H1 (cell line): ENCODE measurements around the gene KHSRP.

Source experiments
- CHD2 ChIP-seq: IDR thresholded peaks from 2 replicates; pipeline ENCODE4 v1.6.1; 2012; ENCODE audit warnings: low read length, improper control_type of control experiment
- CTCF ChIP-seq, 3 experiments: IDR thresholded peaks; 1 replicate in 2 of 3; 2 replicates in 1 of 3; pipeline versions ENCODE4 v1.5.1 to v1.6.1; 2011; ENCODE audit warnings: low read length in 3 of 3, mild to moderate bottlenecking in 3 of 3, inconsistent platforms in 2 of 3, low read depth in 1 of 3, moderate library complexity in 1 of 3; ENCODE audit not compliant: insufficient read depth in 1 of 3; ENCODE audit errors: control extremely low read depth in 1 of 3
- EP300 ChIP-seq, 2 experiments: IDR thresholded peaks; 1 replicate in 1 of 2; 2 replicates in 1 of 2; pipeline ENCODE4 v1.6.1; 2011 to 2012; ENCODE audit warnings: low read depth in 2 of 2, low read length in 2 of 2, mild to moderate bottlenecking in 2 of 2, borderline replicate concordance in 1 of 2, inconsistent platforms in 1 of 2, moderate library complexity in 1 of 2
- FOSL1 ChIP-seq: IDR thresholded peaks from 2 replicates; pipeline ENCODE4 v1.6.1; 2011; ENCODE audit warnings: mild to moderate bottlenecking, low read depth, low read length, moderate library complexity; ENCODE audit not compliant: insufficient read depth
- HDAC2 ChIP-seq, 2 experiments: fragments of 300-600 bp in 1 of 2; sonication (generic) in 1 of 2; IDR thresholded peaks; 2 replicates each; pipeline ENCODE4 v1.6.1; 2011 to 2012; ENCODE audit warnings: low read depth in 2 of 2, low read length in 2 of 2, mild to moderate bottlenecking in 2 of 2, moderate library complexity in 2 of 2, borderline replicate concordance in 1 of 2, inconsistent platforms in 1 of 2
- HDAC6 ChIP-seq: IDR thresholded peaks from one replicate; pipeline ENCODE4 v1.7.1; 2012; ENCODE audit warnings: low read depth, mild to moderate bottlenecking, inconsistent platforms, low read length, moderate library complexity
- KDM1A ChIP-seq: fragments of 200-600, 300-600 bp; sonication (generic); IDR thresholded peaks from 2 replicates; pipeline ENCODE4 v1.7.1; 2016; ENCODE audit warnings: mild to moderate bottlenecking, low read length, borderline replicate concordance
- POLR2AphosphoS5 ChIP-seq: IDR thresholded peaks from 2 replicates; pipeline ENCODE4 v1.6.1; 2011; ENCODE audit warnings: low read depth, low read length
- RNF2 ChIP-seq: fragments of 200-900, 300-1000 bp; sonication (generic); IDR thresholded peaks from 2 replicates; pipeline ENCODE4 v1.7.1; 2016; ENCODE audit warnings: borderline replicate concordance, low read depth, mild to moderate bottlenecking, antibody characterized with exemption, low read length; ENCODE audit not compliant: poor library complexity, severe bottlenecking; ENCODE audit errors: missing control alignments
- RXRA ChIP-seq: IDR thresholded peaks from 2 replicates; pipeline ENCODE4 v1.6.1; 2011; ENCODE audit warnings: low read depth, mild to moderate bottlenecking, low read length, moderate library complexity; ENCODE audit not compliant: insufficient read depth
- SIN3A ChIP-seq, 2 experiments: IDR thresholded peaks in 1 of 2; conservative IDR thresholded peaks in 1 of 2; 2 replicates each; pipeline ENCODE4 v1.6.1; 2011 to 2012; ENCODE audit warnings: low read length in 2 of 2, improper control_type of control experiment in 1 of 2, low read depth in 1 of 2, mild to moderate bottlenecking in 1 of 2
- SP4 ChIP-seq: IDR thresholded peaks from 2 replicates; pipeline ENCODE4 v1.6.1; 2012; ENCODE audit warnings: low read length, inconsistent platforms
- TCF12 ChIP-seq: IDR thresholded peaks from 2 replicates; pipeline ENCODE4 v1.6.1; 2011; ENCODE audit warnings: low read depth, mild to moderate bottlenecking, low read length
- YY1 ChIP-seq: IDR thresholded peaks from 2 replicates; pipeline ENCODE4 v1.6.1; 2011; ENCODE audit warnings: low read depth, mild to moderate bottlenecking, low read length

GRCh38 chr19:6364353-6364752 lies 60.3 kb downstream of the KHSRP start:
- TF ChIP-seq CTCF (IDR thresholded peaks at IDR 0.05; ENCODE audit: control extremely low read depth in 1 of 3, insufficient read depth in 1 of 3, low read depth in 1 of 3, low read length in 3 of 3) (no peak), RNF2 (no peak), RXRA (no peak), SIN3A (conservative IDR thresholded peaks at IDR 0.05 in 1 of 2, IDR thresholded peaks at IDR 0.05 in 1 of 2; ENCODE audit: low read depth in 1 of 2, low read length in 2 of 2) (no peak), YY1 (no peak), POLR2AphosphoS5 (no peak), TCF12 (no peak), SP4 (no peak), EP300 (IDR thresholded peaks at IDR 0.05; ENCODE audit: borderline replicate concordance in 1 of 2, low read depth in 2 of 2, low read length in 2 of 2) (no peak), CHD2 (no peak), KDM1A (no peak), HDAC2 (IDR thresholded peaks at IDR 0.05; ENCODE audit: borderline replicate concordance in 1 of 2, low read depth in 2 of 2, low read length in 2 of 2) (no peak), FOSL1 (no peak), HDAC6 (no peak)
